Measurements from ENCODE around the gene PSMA8.
A peak's percentile ranks its signal among the peaks of the same experiment; 100 is the strongest.
"Not testable (repeated sequence)": the region's sequence is repeated elsewhere in the genome, so short reads cannot be mapped to it uniquely, and the experiment has no call there.

The PSMA8 gene

DNA sequence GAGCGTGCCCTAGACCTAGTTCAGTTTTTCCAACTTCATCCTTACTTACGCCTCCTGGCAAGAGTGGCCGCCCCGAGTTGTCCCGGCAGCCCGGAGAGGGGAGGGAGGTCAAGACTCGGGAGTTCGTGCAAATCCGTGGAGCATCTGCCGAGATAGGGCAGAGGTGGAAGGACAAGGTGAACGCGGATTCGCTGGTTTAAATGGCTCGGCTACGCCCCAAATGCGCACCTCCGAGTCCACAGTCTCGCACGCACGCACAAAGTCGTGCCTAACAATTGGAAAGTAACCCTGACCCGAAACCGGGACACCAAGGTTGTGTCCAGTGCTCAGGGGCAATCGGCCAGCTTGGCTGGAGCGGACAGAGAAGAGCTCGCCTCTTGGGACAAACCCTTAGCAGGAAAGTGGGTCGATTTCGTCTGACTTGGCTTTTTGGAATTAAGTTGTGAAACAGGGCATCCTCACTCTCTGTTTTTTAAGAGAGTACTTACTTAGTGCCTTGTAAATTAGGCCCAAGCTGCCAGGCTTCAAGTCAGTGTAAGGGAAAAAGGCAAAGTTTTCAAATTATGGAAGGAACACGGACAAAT lies 42.5 kb upstream of the PSMA8 start:
- TF ChIP-seq, protein P1, sequence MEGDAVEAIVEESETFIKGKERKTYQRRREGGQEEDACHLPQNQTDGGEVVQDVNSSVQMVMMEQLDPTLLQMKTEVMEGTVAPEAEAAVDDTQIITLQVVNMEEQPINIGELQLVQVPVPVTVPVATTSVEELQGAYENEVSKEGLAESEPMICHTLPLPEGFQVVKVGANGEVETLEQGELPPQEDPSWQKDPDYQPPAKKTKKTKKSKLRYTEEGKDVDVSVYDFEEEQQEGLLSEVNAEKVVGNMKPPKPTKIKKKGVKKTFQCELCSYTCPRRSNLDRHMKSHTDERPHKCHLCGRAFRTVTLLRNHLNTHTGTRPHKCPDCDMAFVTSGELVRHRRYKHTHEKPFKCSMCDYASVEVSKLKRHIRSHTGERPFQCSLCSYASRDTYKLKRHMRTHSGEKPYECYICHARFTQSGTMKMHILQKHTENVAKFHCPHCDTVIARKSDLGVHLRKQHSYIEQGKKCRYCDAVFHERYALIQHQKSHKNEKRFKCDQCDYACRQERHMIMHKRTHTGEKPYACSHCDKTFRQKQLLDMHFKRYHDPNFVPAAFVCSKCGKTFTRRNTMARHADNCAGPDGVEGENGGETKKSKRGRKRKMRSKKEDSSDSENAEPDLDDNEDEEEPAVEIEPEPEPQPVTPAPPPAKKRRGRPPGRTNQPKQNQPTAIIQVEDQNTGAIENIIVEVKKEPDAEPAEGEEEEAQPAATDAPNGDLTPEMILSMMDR (conservative IDR thresholded peaks at IDR 0.05) = no peak
- no peak for TF ChIP-seq ZFX (IDR thresholded peaks at IDR 0.05)
- H3K27ac ChIP-seq = peak overlapping the region; percentile 87

DNA sequence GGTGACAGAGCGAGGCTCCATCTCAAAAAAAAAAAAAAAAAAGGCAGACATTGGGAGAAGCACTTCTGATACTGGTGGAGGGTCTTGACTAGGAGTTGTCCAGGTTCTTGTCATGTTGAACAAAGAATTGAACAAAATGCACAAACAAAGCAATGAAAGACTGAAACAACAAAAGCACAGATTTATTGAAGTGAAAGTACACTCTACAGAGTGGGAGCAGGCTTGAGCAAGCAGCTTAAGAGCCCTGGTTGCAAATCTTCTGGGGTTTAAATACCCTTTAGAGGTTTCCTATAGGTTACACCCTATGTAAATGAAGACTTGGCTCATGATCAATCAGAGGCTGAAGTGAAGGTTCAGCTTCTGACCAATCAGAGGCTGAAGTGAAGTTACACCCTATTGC lies 36.8 kb upstream of the PSMA8 start:
- TF ChIP-seq, protein P1 (conservative IDR thresholded peaks at IDR 0.05) = no peak
- no peak for TF ChIP-seq ZFX (IDR thresholded peaks at IDR 0.05)
- no peak overlapping the region for H3K27ac ChIP-seq

DNA sequence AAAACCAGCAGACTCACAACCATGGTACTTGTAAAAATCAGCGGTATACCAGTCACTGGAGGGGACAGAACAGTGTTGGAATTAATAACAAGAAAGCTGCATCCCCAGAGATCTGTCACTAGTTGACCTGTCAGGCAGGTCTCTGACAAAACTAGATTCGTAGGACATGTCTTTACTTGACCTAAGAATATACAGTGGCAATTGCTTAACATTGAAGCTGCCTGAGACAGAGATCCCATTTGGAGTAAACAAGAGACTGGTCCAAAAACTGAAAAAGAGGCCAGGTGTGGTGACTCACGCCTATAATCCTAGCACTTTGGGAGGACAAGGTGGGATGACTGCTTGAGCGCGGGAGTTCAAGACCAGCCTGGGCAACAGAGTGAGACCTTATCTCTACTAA lies 36.1 kb upstream of the PSMA8 start:
- H3K27ac ChIP-seq = no peak overlapping the region
- TF ChIP-seq ZFX (IDR thresholded peaks at IDR 0.05) = no peak
- TF ChIP-seq, protein P1 (conservative IDR thresholded peaks at IDR 0.05) = no peak

DNA sequence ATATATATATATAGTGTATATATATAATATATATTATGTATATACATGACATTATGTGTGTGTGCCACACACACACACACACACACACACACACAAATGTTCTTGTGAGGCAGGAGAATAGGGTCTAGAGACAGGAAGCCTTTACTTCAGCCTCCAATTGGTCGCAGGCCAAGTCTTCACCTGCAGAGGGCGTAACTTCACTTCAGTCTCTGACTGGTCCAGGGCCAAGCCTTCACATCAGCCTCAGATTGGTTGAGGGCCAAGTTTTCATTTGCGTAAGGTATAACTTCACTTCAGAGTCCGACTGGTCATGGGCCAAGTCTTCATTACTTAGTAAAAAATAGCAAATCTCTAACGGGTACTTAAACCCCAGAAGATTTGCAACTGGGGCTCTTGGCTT lies 30.1 kb upstream of the PSMA8 start:
- TF ChIP-seq, protein P1 (conservative IDR thresholded peaks at IDR 0.05) = peak; percentile 20
- no peak for TF ChIP-seq ZFX (IDR thresholded peaks at IDR 0.05)
- H3K27ac ChIP-seq = no peak overlapping the region

DNA sequence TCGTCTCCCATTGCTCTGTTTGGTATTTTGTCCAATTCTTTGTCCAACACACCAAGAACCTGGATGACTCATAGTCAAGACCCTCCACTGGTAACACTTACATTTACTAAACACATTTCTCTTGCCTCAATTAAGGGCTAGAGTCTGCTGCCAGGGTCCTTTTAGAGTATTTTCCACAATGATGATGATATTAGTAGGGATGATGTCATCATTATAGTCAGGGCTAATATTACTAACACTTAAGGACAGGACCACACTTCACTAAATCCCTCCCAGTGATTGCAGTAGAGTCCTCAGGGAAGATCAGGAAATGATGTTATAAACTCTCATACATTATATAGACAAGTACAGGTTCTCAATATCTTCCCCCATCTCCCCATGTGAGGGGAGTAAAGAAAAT lies 29.6 kb upstream of the PSMA8 start:
- TF ChIP-seq ZFX (IDR thresholded peaks at IDR 0.05) = no peak
- TF ChIP-seq, protein P1 (conservative IDR thresholded peaks at IDR 0.05) = no peak
- no peak overlapping the region for H3K27ac ChIP-seq

DNA sequence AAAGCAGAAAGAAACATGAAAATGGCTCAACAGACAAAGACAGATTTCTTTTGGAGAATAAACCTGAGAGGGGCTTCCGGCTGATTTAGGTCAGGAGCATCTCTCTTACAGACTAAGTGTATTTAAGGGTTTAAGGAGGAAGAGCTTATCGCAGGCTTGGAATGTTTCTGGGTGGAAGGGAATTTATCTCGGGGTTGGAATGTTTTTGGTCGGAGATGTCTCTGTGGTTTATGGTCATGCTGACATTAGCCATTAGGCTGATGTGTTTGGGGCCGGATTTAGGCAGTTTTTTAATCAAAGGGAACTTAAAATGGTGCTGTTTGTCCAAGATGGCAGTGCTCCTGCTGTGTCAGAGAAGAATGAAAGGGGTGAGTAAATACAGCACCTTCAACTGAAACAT lies 14.4 kb upstream of the PSMA8 start:
- H3K27ac ChIP-seq = no peak overlapping the region
- TF ChIP-seq ZFX (IDR thresholded peaks at IDR 0.05) = no peak
- TF ChIP-seq, protein P1 (conservative IDR thresholded peaks at IDR 0.05) = no peak

DNA sequence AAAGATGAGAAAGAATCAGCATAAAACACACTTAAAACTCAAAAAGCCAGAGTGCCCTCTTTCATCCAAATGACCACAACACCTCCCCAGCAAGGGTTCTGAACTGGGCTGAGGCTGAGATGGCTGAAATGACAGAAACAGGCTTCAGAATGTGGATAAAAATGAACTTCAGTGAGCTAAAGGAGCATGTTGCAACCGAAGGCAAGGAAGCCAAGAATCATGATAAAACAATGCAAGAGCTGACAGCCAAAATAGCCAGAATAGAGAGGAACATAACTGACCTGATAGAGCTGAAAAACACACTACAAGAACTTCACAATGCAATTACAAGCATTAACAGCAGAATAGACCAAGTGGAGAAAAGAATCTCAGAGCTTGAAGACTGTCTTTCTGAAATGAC lies 12.2 kb upstream of the PSMA8 start:
- no peak overlapping the region for H3K27ac ChIP-seq
- TF ChIP-seq ZFX (IDR thresholded peaks at IDR 0.05) = no peak
- TF ChIP-seq, protein P1 (conservative IDR thresholded peaks at IDR 0.05) = no peak

DNA sequence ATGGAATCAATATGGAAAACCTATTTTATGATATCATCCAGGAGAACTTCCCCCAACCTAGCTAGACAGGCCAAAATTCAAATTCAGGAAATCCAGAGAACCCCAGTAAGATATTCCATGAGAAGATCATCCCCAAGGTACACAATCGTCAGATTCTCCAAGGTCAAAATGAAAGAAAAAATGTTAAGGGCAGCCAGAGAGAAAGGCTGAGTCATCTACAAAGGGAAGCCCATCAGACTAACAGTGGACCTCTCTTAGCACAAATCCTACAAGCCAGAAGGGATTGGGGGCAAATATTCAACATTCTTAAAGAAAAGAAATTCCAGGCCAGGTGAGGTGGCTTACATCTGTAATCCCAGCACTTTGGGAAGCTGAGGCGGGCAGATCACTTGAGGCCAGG lies 11.7 kb upstream of the PSMA8 start:
- not testable (repeated sequence) for H3K27ac ChIP-seq

Measured in C4-2B (cell line).